Tibial nerve (tissue), 4 donors: ENCODE data around the gene IL17A.

Experiments used
- EP300 ChIP-seq, 2 donors: sonication (generic); formaldehyde crosslinking; IDR thresholded peaks; one replicate each; pipeline ENCODE4 v1.6.1; 2017; ENCODE audit warnings: antibody characterized with exemption in 2 of 2, mild to moderate bottlenecking in 1 of 2
- POLR2A ChIP-seq, 2 donors: fragments of 450-650 bp; IDR thresholded peaks; one replicate each; pipeline ENCODE4 v1.6.1; 2017; ENCODE audit warnings: antibody characterized with exemption in 2 of 2, mild to moderate bottlenecking in 2 of 2, moderate library complexity in 2 of 2
- TF ChIP-seq, protein P1 (sequence below), 5 experiments: fragments of 200-600 bp in 3 of 5; fragments of 450-650 bp in 2 of 5; sonication (generic) in 3 of 5; IDR thresholded peaks; one replicate each; pipeline ENCODE4 v1.5.1; 2016 to 2019; ENCODE audit warnings: antibody characterized with exemption in 5 of 5, mild to moderate bottlenecking in 3 of 5, moderate library complexity in 2 of 5

DNA sequence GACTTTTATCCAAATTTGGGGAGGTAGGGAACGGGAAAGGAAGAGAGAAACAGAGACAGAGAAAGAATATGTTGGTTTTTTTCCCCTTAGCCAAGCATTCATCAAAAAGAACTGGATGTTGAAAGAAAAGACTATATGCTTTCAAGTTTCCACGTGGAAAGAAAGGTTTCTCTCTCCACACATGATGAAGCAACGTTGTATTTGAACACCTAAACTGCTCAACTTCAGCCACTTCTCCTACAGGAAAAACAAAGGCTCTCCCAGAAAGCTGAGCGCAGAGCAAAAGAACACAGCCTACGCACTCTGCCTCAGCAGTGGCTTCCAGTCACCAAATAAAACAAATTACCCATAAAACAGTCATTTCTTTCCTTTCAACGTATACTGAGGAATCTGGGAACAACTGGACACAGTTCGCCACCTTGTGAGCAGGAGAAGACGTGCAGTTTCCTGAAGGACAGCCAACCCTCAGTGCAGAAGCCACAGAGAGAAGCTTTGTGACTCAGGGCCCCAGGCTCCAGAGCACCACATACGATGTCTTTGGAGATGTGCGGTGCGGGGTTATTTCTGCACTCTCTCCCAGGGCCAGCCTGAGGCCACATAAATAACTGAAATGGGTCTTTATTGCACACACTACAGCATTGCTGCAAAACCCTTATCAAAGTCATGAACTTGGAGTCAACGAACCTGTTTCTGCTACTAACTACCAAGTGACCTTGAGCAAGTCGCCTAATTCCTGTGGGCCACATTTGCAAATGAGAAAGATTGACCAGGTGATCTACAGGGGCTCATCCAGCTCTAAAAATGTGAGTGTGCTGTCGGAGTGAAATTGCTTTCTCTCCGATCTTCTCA is 48.0 kb downstream of the IL17A start:
- no peak for TF ChIP-seq EP300 (IDR thresholded peaks at IDR 0.05)
- TF ChIP-seq, protein P1, sequence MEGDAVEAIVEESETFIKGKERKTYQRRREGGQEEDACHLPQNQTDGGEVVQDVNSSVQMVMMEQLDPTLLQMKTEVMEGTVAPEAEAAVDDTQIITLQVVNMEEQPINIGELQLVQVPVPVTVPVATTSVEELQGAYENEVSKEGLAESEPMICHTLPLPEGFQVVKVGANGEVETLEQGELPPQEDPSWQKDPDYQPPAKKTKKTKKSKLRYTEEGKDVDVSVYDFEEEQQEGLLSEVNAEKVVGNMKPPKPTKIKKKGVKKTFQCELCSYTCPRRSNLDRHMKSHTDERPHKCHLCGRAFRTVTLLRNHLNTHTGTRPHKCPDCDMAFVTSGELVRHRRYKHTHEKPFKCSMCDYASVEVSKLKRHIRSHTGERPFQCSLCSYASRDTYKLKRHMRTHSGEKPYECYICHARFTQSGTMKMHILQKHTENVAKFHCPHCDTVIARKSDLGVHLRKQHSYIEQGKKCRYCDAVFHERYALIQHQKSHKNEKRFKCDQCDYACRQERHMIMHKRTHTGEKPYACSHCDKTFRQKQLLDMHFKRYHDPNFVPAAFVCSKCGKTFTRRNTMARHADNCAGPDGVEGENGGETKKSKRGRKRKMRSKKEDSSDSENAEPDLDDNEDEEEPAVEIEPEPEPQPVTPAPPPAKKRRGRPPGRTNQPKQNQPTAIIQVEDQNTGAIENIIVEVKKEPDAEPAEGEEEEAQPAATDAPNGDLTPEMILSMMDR (IDR thresholded peaks at IDR 0.05) = peak in 2 of 5 experiments; percentile 16 to 25
- no peak for TF ChIP-seq POLR2A (IDR thresholded peaks at IDR 0.05)
